NCI-H146 (cell line): Measurements from ENCODE around the gene KLHL12.

Experiments
- DNase-seq: peaks from one replicate; lab custom pipeline; 2025; lab: John Stamatoyannopoulos, UW

KLHL12 gene

DNA sequence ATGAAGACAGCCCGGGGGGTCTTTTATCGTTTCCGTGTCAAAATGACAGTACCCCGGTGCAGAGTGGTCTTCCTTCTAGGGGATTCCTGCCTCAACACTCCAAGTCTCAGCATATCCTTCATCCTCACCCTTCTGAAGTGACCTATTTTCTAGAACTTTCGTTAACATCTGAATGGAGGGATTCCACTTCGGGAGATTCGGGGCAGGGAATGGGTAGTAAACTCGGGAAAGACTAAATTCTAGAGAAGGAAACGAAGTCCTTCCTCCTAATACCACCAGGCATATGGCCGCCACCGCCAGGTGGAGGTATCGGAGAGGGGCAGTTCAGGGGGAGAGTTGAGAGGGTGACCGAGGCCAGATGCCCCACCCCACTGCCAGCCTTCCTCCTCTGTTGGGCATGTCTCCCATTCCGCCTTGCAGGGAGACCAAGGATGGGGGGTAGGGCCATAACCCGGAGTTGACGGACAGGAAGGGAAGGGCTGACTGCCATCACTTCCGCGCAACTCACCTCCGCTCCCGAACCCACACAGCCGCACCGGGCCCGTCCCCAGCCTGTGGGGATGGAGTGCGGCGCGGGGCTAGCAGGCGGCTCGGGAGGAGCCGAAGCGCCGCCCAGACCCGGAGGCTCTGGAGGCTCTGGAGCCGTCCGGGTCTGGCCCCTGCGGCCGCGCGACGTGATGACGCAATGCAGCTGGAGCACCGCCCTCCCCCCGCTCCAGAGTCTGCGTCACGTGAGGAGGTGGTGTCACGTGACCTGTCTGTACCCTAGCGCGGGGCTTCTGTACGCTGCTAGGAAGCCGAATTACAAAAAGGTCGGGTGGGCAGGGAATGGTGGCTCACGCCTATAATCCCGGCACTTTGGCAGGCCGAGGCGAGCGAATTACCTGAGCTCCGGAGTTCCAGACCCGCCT, at the start of gene KLHL12:
KLHL12 (minus strand) TSS at position 654 of the 911 bp plus-strand sequence. CDS start 2,072 bp downstream, outside the sequence.
- DNase-seq, result peak; percentile 98

DNA sequence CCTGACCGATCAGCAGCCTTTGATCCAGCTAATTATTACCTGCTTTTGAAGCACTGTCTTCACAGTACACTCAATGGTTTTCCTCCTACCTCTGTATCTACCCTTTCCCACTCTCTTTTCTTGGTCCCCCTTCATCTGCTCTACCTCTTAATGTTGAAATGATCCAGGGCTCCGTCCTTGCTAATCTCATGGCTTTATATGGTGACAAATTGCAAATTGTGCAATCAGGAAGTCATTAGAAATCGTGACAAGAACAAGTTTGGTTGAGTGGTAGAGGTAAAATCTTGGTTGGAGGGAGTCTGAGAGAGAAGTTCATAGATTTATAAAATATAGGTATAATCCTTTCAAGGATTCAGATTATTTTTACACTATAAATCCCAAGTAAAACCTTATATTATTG, 49.6 kb upstream of the KLHL12 start:
- DNase-seq, result no peak

GRCh38 chr1:202974856-202975255, 47.8 kb upstream of the KLHL12 start:
- no peak for DNase-seq

DNA sequence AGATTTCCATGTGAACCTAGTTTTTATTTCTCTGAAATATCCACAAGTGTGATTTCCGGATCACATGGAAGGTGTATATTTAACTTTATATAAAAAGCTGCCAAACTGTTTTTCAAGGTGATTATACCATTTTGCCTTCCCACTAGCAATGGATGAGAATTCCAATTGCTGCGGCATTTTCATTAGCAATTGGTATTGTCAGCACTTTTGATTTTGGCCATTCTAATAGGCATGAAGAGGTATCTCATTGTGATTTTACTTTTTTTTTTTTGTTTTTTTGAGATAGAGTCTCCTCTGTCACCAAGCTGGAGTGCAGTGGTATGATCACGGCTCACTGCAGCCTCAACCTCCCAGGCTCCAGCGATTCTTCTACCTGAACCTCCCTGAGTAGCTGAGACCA, 45.0 kb upstream of the KLHL12 start:
- DNase-seq, result no peak

GRCh38 chr1:202968895-202969295, 41.9 kb upstream of the KLHL12 start:
- DNase-seq, result peak; percentile 63

- DNase-seq, result no peak
These were observed 41.3 kb upstream of the KLHL12 start for GRCh38 chr1:202968351-202968750.

GRCh38 chr1:202967684-202968281, 40.7 kb upstream of the KLHL12 start:
- peak; percentile 50 for DNase-seq

DNA sequence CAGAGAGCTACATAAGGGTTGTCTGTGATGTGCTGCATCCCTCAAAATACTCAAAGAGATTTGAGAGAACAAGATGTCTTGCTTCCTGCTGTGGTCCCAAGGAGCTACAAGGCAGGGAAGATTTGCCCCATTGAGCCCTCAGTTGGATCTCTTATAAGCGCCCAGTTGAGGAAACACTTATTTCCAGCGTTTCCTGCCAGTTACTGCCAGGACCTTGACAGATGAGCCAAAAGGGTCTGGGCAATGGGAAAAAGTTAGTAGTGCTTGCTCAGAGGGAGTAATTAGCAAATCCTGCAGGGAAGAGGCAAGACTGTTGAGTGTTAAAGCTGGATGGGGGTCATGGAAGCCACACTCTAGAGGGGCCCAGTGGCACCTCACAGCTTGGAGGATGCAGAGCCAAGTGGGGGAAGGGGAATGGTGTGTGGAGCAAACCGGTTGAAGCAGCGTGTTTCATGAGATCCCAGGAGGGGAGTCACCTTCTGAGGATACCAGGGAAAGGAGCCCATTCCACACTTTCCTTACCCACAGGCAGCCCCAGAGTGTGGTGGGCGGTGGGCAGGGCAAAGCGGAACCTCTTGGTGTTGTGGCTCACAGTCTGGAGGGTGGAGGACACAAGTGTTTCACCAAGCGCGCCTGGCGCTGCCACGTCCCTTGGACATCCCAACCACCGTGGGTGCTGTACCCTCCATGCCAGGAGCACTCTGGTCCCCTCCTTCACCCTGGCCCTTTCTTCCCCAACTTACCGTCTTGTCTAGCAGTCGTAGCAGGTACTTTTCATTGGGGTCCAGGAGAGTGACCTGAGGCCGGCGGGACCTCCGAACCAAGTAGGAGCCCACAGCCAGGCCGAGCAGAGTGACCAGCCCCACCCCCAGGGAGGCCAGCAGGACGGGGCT, 39.2 kb upstream of the KLHL12 start:
- DNase-seq, result no peak

GRCh38 chr1:202965422-202965821, 38.4 kb upstream of the KLHL12 start:
- DNase-seq, result no peak

- DNase-seq, result peak; percentile 97
These were observed 37.9 kb upstream of the KLHL12 start for GRCh38 chr1:202964791-202965410.

DNA sequence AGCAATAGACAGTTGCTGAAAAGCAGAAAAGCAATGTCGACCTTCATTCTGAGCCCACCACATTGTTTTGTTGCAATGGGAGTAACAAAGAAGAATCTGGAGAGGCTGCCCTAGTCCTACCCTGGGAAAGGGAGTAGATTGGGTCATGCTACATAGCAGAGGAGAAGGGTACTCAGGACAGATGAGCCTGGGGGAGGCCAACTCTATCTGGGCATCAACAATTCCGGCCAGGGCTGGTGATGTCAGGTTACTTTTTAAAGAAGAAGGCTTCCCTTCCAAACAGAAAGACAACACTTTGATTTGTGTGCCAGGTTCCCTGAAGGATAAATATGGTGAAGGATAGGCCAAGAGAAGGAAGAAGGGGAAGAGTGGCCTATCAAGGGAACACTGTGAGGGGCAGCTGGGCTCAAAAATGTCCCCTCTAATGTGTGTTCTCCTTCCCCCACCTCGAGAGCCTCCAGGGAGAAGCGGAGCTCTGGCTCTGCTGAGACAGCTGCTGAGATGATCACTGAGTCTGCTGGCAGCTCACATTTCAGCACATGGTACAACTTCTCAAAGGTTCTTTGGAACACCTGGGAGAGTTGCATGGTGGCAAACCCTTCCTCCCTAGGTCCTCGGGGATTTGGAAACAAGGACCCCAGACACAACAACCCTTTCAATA, 34.3 kb upstream of the KLHL12 start:
- no peak for DNase-seq

GRCh38 chr1:202959276-202959620, 32.2 kb upstream of the KLHL12 start:
- DNase-seq, result no peak

- DNase-seq, result no peak
These were observed 31.7 kb upstream of the KLHL12 start for GRCh38 chr1:202958544-202959275.

DNA sequence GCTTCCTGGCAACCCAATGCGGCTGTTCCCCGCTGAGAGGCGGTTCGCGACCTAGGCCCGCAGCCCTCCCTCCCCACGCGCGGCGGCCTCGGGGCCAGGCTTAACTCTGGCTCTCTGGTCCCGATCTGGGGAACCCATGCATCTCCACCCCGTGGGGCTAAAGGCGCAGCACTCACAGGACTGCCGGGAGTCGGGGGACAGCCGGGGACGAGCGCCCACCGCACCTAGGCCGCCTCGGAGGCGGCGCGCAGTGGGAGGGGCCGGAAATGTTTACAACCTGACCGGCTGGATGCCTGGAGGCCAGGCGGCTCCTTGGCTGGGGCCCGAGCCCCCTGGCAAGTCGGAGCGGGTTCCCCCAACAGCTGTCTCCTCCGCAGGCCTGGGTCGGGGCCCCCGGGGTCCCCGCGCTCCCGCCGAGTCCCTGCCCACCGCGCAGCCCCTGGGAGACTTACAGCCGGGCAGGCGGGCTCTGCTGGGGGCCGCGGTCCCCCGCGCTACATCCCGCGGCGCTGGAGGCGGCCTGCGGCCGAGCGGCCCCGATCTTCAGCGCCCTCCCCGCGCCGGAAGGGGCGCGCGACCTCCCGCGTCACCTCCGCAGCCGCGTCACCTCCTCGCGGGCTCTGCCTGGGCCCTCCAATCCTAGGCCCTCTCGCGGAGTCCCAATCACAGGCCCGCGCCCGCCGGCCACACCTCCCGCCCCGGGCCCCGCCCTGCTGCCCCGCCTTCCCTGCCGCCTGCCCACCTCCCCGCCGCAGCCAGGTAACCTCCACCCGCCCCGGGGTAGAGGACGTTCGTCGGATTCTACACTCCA, 30.9 kb upstream of the KLHL12 start, which contains the start of gene ADIPOR1:
ADIPOR1 (minus strand) TSS at position 580 of the 811 bp plus-strand sequence. CDS start 7,242 bp downstream, outside the sequence.
- DNase-seq, result peak; percentile 92

DNA sequence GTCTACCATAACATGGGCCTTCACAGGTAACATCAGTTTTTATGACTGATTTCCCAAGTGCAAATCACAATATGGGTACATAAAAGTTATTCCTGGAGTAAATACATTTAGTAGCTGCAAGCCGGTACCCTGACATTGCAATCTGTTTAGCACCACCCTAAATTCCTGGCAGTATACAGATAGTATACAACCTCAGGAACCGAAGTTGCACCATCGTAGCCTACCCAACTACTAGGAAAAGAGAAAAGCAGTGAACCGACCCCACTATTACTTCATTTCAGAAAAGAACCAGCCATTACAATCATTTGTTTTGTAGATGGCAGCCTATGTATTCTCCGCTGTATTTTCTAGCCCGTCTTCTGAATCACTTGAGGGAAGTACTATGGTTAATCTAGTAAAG, 29.9 kb upstream of the KLHL12 start:
- no peak for DNase-seq

- DNase-seq, result no peak
These were observed 27.2 kb upstream of the KLHL12 start for GRCh38 chr1:202954057-202954745.

DNA sequence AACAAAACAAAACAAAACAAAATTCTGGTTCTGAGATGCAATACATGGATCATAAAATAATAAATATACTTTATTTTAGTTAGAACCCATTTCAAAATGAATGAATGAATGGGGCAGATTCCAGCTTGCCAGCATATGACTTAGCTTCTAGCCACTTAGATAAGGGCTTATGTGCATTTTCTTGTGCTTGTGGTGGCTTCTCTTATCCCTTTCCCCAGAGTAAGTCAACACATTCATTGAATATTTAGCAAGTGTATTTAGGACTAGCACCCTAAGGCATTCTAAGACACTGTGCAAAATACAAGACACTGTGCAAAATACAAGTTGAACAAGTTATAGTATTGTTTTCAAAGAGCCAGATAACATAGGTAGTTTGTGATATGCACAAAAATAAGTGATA, 26.4 kb upstream of the KLHL12 start:
- no peak for DNase-seq

- no peak for DNase-seq
These were observed 25.8 kb upstream of the KLHL12 start for GRCh38 chr1:202952818-202953217.

GRCh38 chr1:202952099-202952498, 25.1 kb upstream of the KLHL12 start:
- no peak for DNase-seq
